MCF 10A (cell line): ENCODE results near the gene GALNT10. TPM values are rescaled to one million over a fixed set of nuclear protein-coding genes. Genes with fewer than 3 reads are reported as not detected.

ENCODE experiments used
- BruUV-seq: library from RNA; stranded (reverse); fragments of 400-500 nt; replicated peaks from 2 replicates; lab custom pipeline; 2021; lab: Mats Ljungman, UMichigan
- CTCF ChIA-PET: fragments of 300-600 bp; sonication (Branson Sonifier 250); formaldehyde crosslinking; extraction: SDS; loops from one replicate; lab custom pipeline; 2021; ENCODE audit warnings: antibody characterized with exemption, inconsistent platforms; lab: Yijun Ruan, JAX
- POLR2A ChIA-PET: fragments of 300-600, 350-650 bp; sonication (Branson Sonifier 250); formaldehyde crosslinking; extraction: SDS; loops from one replicate; lab custom pipeline; 2020; ENCODE audit warnings: antibody characterized with exemption, inconsistent platforms; lab: Yijun Ruan, JAX
- DNase-seq: peaks from one replicate; pipeline ENCODE4 v3.0.0-alpha.2; 2018; ENCODE audit not compliant: unreplicated experiment
- H3K27ac Mint-ChIP-seq: one replicate; pipeline ENCODE4 v1.8.0; 2022; ENCODE audit warnings: mild to moderate bottlenecking, low read depth, mixed read lengths; ENCODE audit not compliant: unreplicated experiment
- H3K27me3 Mint-ChIP-seq: one replicate; pipeline ENCODE4 v1.8.0; 2022; ENCODE audit warnings: mixed read lengths; ENCODE audit not compliant: insufficient read depth, unreplicated experiment
- H3K36me3 Mint-ChIP-seq: one replicate; pipeline ENCODE4 v1.8.0; 2022; ENCODE audit warnings: mild to moderate bottlenecking, moderate library complexity, mixed read lengths; ENCODE audit not compliant: insufficient read depth, unreplicated experiment
- H3K4me1 Mint-ChIP-seq: one replicate; pipeline ENCODE4 v1.8.0; 2022; ENCODE audit warnings: mixed read lengths; ENCODE audit not compliant: insufficient read depth, unreplicated experiment
- H3K4me3 Mint-ChIP-seq: one replicate; pipeline ENCODE4 v1.8.0; 2022; ENCODE audit warnings: mild to moderate bottlenecking, moderate library complexity, mixed read lengths; ENCODE audit not compliant: unreplicated experiment
- H3K9me3 Mint-ChIP-seq: one replicate; pipeline ENCODE4 v1.8.0; 2022; ENCODE audit warnings: mixed read lengths; ENCODE audit not compliant: unreplicated experiment
- CTCF ChIP-seq: fragments of 200-600 bp; IDR thresholded peaks from one replicate; pipeline ENCODE4 v1.8.0; 2022; ENCODE audit warnings: antibody characterized with exemption, mild to moderate bottlenecking; ENCODE audit not compliant: unreplicated experiment
- intact Hi-C: fragments of 100-400 bp; cut with micrococcal nuclease; formaldehyde crosslinking; loops from 2 replicates; pipeline ENCODE4 v1.14.1; 2022
- total RNA-seq: library from RNA; stranded (reverse); gene quantifications from 2 replicates; pipeline ENCODE4 v1.2.3, GENCODE V29; 2022

The GALNT10 gene
- total RNA-seq, 1 experiment from 2014 or later = 57.4 TPM

- Mint-ChIP-seq H3K9me3 (no peaks in the 10 kb centered on the region), H3K27ac (no peak overlapping the region)
- BruUV-seq = no TSS peak
These were observed 246.9 kb downstream of the GALNT10 start for GRCh38 chr5:154437281-154437965.

GRCh38 chr5:154440540-154440939 lies 250.0 kb downstream of the GALNT10 start:
- intact Hi-C loops = no loop called here
- ChIA-PET POLR2A (no interaction called here), CTCF (interaction anchor here (1.5 to 2.2 kb wide), 2 partner anchors 36 to 368 kb away, joined by 3 to 9 read pairs; no protein-coding TSS in a partner anchor)

More at GRCh38 chr5:154437281-154437965, 246.9 kb downstream of the GALNT10 start:
- DNase-seq = no peak
- Mint-ChIP-seq H3K4me1 (peaks cover 7% of the 10 kb centered on the region), H3K4me3 (no peak overlapping the region), H3K36me3 (peaks cover 71% of the 10 kb centered on the region), H3K27me3 (no peaks in the 10 kb centered on the region)
- ChIA-PET POLR2A (interaction anchor here (0.6 to 1.2 kb wide), 4 partner anchors 10 to 74 kb away, joined by 3 to 4 read pairs (median 3); no protein-coding TSS in a partner anchor), CTCF (interaction anchor here (0.7 to 1.6 kb wide), 9 partner anchors 9 to 682 kb away, joined by 3 to 8 read pairs (median 3); no protein-coding TSS in a partner anchor)
- no peak for TF ChIP-seq CTCF
- intact Hi-C loops = no loop called here

GRCh38 chr5:154442801-154443200 lies 252.3 kb downstream of the GALNT10 start:
- Mint-ChIP-seq H3K27ac (peak overlapping the region; percentile 54), H3K36me3 (peaks cover 58% of the 10 kb centered on the region), H3K27me3 (no peaks in the 10 kb centered on the region), H3K9me3 (no peaks in the 10 kb centered on the region), H3K4me3 (peak overlapping the region; percentile 12), H3K4me1 (peaks cover 37% of the 10 kb centered on the region)
- peak; percentile 76 for DNase-seq
- no TSS peak for BruUV-seq
- no peak for TF ChIP-seq CTCF
- CTCF ChIA-PET = interaction anchor here (0.6 to 1.1 kb wide), 3 partner anchors 200 to 397 kb away, joined by 3 to 4 read pairs (median 3); no protein-coding TSS in a partner anchor
- POLR2A ChIA-PET = interaction anchor here (1.3 to 2.0 kb wide), 3 partner anchors 21 to 404 kb away, joined by 4 to 7 read pairs (median 5); partner anchors contain the start of genes FAM114A2 and MFAP3
- intact Hi-C loops = no loop called here

More at GRCh38 chr5:154440540-154440939, 250.0 kb downstream of the GALNT10 start:
- H3K27ac Mint-ChIP-seq = no peak overlapping the region
- peak; percentile 45 for DNase-seq
- no TSS peak for BruUV-seq
- H3K4me1 Mint-ChIP-seq = peaks cover 28% of the 10 kb centered on the region
- H3K27me3 Mint-ChIP-seq = no peaks in the 10 kb centered on the region
- H3K4me3 Mint-ChIP-seq = no peak overlapping the region
- no peak for TF ChIP-seq CTCF
- H3K9me3 Mint-ChIP-seq = no peaks in the 10 kb centered on the region
- peaks cover 66% of the 10 kb centered on the region for H3K36me3 Mint-ChIP-seq
